Psoas muscle (tissue), 8 donors: ENCODE data around the gene POLDIP3. TPM values are rescaled to one million over a fixed set of nuclear protein-coding genes. Genes with fewer than 3 reads are reported as not detected.
A peak's percentile ranks its signal among the peaks of the same experiment; 100 is the strongest.
"Not testable (repeated sequence)": the region's sequence is repeated elsewhere in the genome, so short reads cannot be mapped to it uniquely, and the experiment has no call there.

Experiments
- ATAC-seq, 4 donors: fragments of 200-7000 bp; cut with Tn5 transposase; one replicate each; pipeline ENCODE4 v1.9.1; 2020; ENCODE audit warnings: moderate library complexity in 3 of 4, mild to moderate bottlenecking in 2 of 4
- DNase-seq, 2 donors: peaks; one replicate each; pipeline ENCODE4 v3.0.0-alpha.2; 2020
- H3K27ac ChIP-seq: fragments of 200-600 bp; one replicate; pipeline ENCODE4 v1.8.0; 2022
- H3K27me3 ChIP-seq, 3 donors: fragments of 200-600 bp in 1 of 3; one replicate each; pipeline versions ENCODE4 v1.6.1 to v1.8.0; 2013 to 2022; ENCODE audit warnings: low read length in 2 of 3, mild to moderate bottlenecking in 2 of 3, moderate library complexity in 1 of 3; ENCODE audit not compliant: insufficient read depth in 3 of 3
- H3K36me3 ChIP-seq, 2 donors: fragments of 200-600 bp in 1 of 2; one replicate each; pipeline versions ENCODE4 v1.6.1 to v1.8.0; 2013 to 2022; ENCODE audit warnings: low read depth in 1 of 2, mild to moderate bottlenecking in 1 of 2, moderate library complexity in 1 of 2; ENCODE audit not compliant: insufficient read depth in 1 of 2
- H3K4me1 ChIP-seq: fragments of 200-600 bp; one replicate; pipeline ENCODE4 v1.8.0; 2022
- H3K4me3 ChIP-seq: fragments of 200-600 bp; one replicate; pipeline ENCODE4 v1.8.0; 2022; ENCODE audit warnings: mild to moderate bottlenecking
- H3K9me3 ChIP-seq: fragments of 200-600 bp; one replicate; pipeline ENCODE4 v1.8.0; 2022
- CTCF ChIP-seq: fragments of 200-600 bp; IDR thresholded peaks from one replicate; pipeline ENCODE4 v1.8.0; 2022; ENCODE audit warnings: antibody characterized with exemption
- WGBS, 3 donors: extraction: QIAGEN DNeasy Blood & Tissue Kit; methylation state at CpG; one replicate each; pipeline versions ENCODE4 v1.1.6 to v1.1.7; 2013; 5-methylcytosine and 5-hydroxymethylcytosine counted together
- intact Hi-C, 2 donors: fragments of 100-400 bp; cut with DNase I; formaldehyde crosslinking; loops; one replicate each; pipeline versions ENCODE4 v1.11.0 to v1.14.2; 2022
- polyA plus RNA-seq, 3 donors: library from polyadenylated mRNA; stranded (reverse); fragments of 200-250 nt; gene quantifications; one replicate each; pipeline ENCODE4 v1.2.3, GENCODE V29; 2013
- total RNA-seq, 4 donors: library from RNA; stranded (reverse); fragmentation: NEBNext Ultra II Directional in 2 of 4; extraction: Animal tissue kit (Norgen Biotek cat#: 25700) in 2 of 4; gene quantifications; one replicate each; pipeline versions ENCODE4 v1.2.1 to v1.2.4, GENCODE V29; 2021 to 2023
- donor health status: healthy with polysubstance abuse.
- donor health status: DM: no; HTN: no; CAD: no; lungs with moderate emphysema.
- donor health status: Bipolar disorder and iron deficiency.
- donor health status: healthy.
- donor health status: DM: yes; HTN: yes; CAD: no.
- donor health status: DM: no; HTN: no; CAD: no.
- donor health status: DM: no; HTN: no; CAD: no.
- donor health status: DM: yes; HTN: yes; CAD: no.

POLDIP3 gene
- total and polyA plus RNA-seq, 7 donors = 25.0 to 47.1 (median 32.6) TPM

GRCh38 chr22:42549331-42550060 lies 65.2 kb downstream of the POLDIP3 start:
- Histone ChIP-seq H3K4me3 (no peak overlapping the region), H3K9me3 (no peaks in the 10 kb centered on the region), H3K27me3 (no peaks in the 10 kb centered on the region), H3K4me1 (peaks cover 5% of the 10 kb centered on the region), H3K36me3 (no peaks in the 10 kb centered on the region), H3K27ac (no peak overlapping the region)
- WGBS, 3 donors = 69 to 74% (median 74%) methylated on average over 11 of the region's 11 CpGs
- intact Hi-C loops = no loop called here
- TF ChIP-seq CTCF = no peak
- DNase-seq = no peak
- no peak for ATAC-seq

GRCh38 chr22:42548597-42549330 lies 65.9 kb downstream of the POLDIP3 start:
- no peak overlapping the region for H3K27ac ChIP-seq
- ATAC-seq = no peak
- intact Hi-C loops = no loop called here
- no peaks in the 10 kb centered on the region for H3K27me3 ChIP-seq
- WGBS, 3 donors = 80 to 82% (median 81%) methylated on average over 19 of the region's 19 CpGs
- no peak for TF ChIP-seq CTCF
- no peaks in the 10 kb centered on the region for H3K9me3 ChIP-seq
- H3K4me1 ChIP-seq = peaks cover 5% of the 10 kb centered on the region
- no peaks in the 10 kb centered on the region for H3K36me3 ChIP-seq
- no peak for DNase-seq
- H3K4me3 ChIP-seq = no peak overlapping the region

GRCh38 chr22:42548126-42548525 lies 66.6 kb downstream of the POLDIP3 start:
- H3K9me3 ChIP-seq, H3K27me3 ChIP-seq, H3K27ac ChIP-seq, H3K4me3 ChIP-seq, H3K36me3 ChIP-seq, H3K4me1 ChIP-seq, ATAC-seq, DNase-seq, intact Hi-C loops: not testable (repeated sequence)
- WGBS, 3 donors = 63 to 74% (median 68%) methylated on average over 6 of the region's 6 CpGs

- ATAC-seq (no peak), DNase-seq (no peak)
- intact Hi-C loops = no loop called here
- H3K4me1 ChIP-seq = no peaks in the 10 kb centered on the region
- no peaks in the 10 kb centered on the region for H3K27me3 ChIP-seq
- 65 to 69% (median 68%) methylated on average over 9 of the region's 9 CpGs for WGBS, 3 donors
- no peak overlapping the region for H3K27ac ChIP-seq
- H3K36me3 ChIP-seq = no peaks in the 10 kb centered on the region
- H3K4me3 ChIP-seq = no peak overlapping the region
- H3K9me3 ChIP-seq = no peaks in the 10 kb centered on the region
- no peak for TF ChIP-seq CTCF
These were observed 67.1 kb downstream of the POLDIP3 start for GRCh38 chr22:42547562-42547961.

GRCh38 chr22:42544686-42545085 lies 70.0 kb downstream of the POLDIP3 start:
- 5 to 18% (median 7%) methylated on average over 2 of the region's 2 CpGs for WGBS, 3 donors
- DNase-seq (no peak), ATAC-seq (no peak)
- Histone ChIP-seq H3K27me3 (no peaks in the 10 kb centered on the region), H3K27ac (no peak overlapping the region), H3K4me1 (no peaks in the 10 kb centered on the region), H3K9me3 (no peaks in the 10 kb centered on the region), H3K4me3 (no peak overlapping the region), H3K36me3 (no peaks in the 10 kb centered on the region)
- no peak for TF ChIP-seq CTCF
- intact Hi-C loops = no loop called here

- DNase-seq, H3K4me1 ChIP-seq, H3K36me3 ChIP-seq, H3K27me3 ChIP-seq, intact Hi-C loops, H3K9me3 ChIP-seq, H3K4me3 ChIP-seq: not testable (repeated sequence)
- H3K27ac ChIP-seq = peak overlapping the region; percentile 23
- WGBS, 3 donors = 36 to 43% methylated on average over 4 to 8 of the region's 11 CpGs; no CpG with 5 or more reads in 1 of the 3 donors
- peak; percentile 49 to 82 (median 72) for ATAC-seq
These were observed 75.4 kb downstream of the POLDIP3 start for GRCh38 chr22:42539236-42539771.

- H3K4me1 ChIP-seq, H3K9me3 ChIP-seq, DNase-seq, H3K4me3 ChIP-seq, intact Hi-C loops, H3K36me3 ChIP-seq, H3K27me3 ChIP-seq: not testable (repeated sequence)
- H3K27ac ChIP-seq = peak overlapping the region; percentile 27
- 27 to 44% (median 35%) methylated on average over 5 to 14 of the region's 14 CpGs for WGBS, 3 donors
- peak; percentile 71 to 79 (median 74) for ATAC-seq
These were observed 77.4 kb downstream of the POLDIP3 start for GRCh38 chr22:42537199-42537831.
